Adrenal gland (tissue), 5 donors: ENCODE measurements around the gene FLG.
"Not testable (repeated sequence)": the region's sequence is repeated elsewhere in the genome, so short reads cannot be mapped to it uniquely, and the experiment has no call there.

Experiments used
- CTCF ChIP-seq, 6 experiments: fragments of 450-650 bp in 4 of 6; fragments of 200-600 bp in 2 of 6; sonication (generic) in 1 of 6; IDR thresholded peaks; 1 replicate in 5 of 6; 2 replicates in 1 of 6; pipeline versions ENCODE4 v1.5.1 to v1.8.0; 2016 to 2021; ENCODE audit warnings: antibody characterized with exemption in 6 of 6, mild to moderate bottlenecking in 2 of 6, moderate library complexity in 1 of 6
- POLR2A ChIP-seq, 2 donors: fragments of 450-650 bp; IDR thresholded peaks; one replicate each; pipeline ENCODE4 v1.6.1; 2017; ENCODE audit warnings: antibody characterized with exemption in 2 of 2, mild to moderate bottlenecking in 2 of 2, moderate library complexity in 1 of 2
- donor health status: DM: no; HTN: no; CAD: no.

DNA sequence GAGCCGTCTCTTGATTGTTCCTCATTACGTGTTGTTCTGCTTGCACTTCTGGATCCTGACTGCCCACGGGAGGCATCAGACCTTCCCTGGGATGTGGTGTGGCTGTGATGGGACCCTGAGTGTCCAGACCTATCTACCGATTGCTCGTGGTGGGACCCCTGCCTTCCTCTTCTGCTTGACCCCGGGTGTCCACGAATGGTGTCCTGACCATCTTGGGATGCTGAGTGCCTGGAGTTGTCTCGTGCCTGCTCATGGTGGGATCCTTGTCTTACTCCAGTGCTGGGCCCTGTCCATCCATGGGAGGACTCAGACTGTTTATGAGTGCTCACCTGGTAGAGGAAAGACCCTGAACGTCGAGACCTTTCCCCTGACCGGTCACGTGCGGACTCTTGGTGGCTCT lies 12.9 kb downstream of the FLG start:
- TF ChIP-seq CTCF, POLR2A (IDR thresholded peaks at IDR 0.05): not testable (repeated sequence)
